Neuronal stem cell (in vitro differentiated cells): ENCODE results near the gene ANKRD13B.
A peak's percentile ranks its signal among the peaks of the same experiment; 100 is the strongest.

Experiments
- DNase-seq: peaks from one replicate; pipeline ENCODE4 v3.0.0-alpha.2; 2013; ENCODE audit warnings: low spot score
- H2AFZ ChIP-seq: one replicate; pipeline ENCODE4 v1.6.1; 2013; ENCODE audit warnings: mild to moderate bottlenecking, low read length, inconsistent platforms
- H2AK5ac ChIP-seq: 2 replicates; pipeline ENCODE4 v1.6.1; 2013; ENCODE audit warnings: low read depth, mild to moderate bottlenecking, inconsistent platforms, low read length, moderate library complexity, mixed read lengths
- H2BK120ac ChIP-seq: 2 replicates; pipeline ENCODE4 v1.6.1; 2013; ENCODE audit warnings: low read depth, mild to moderate bottlenecking, inconsistent platforms, low read length, moderate library complexity, mixed read lengths
- H2BK12ac ChIP-seq: one replicate; pipeline ENCODE4 v1.6.1; 2013; ENCODE audit warnings: low read length, inconsistent platforms
- H2BK15ac ChIP-seq: 2 replicates; pipeline ENCODE4 v1.6.1; 2013; ENCODE audit warnings: mild to moderate bottlenecking, low read length, inconsistent platforms, mixed read lengths
- H2BK5ac ChIP-seq: one replicate; pipeline ENCODE4 v1.6.1; 2013; ENCODE audit warnings: inconsistent platforms, mild to moderate bottlenecking, low read length, moderate library complexity
- H3K14ac ChIP-seq: one replicate; pipeline ENCODE4 v1.6.1; 2013; ENCODE audit warnings: low read length, inconsistent platforms
- H3K18ac ChIP-seq: 2 replicates; pipeline ENCODE4 v1.6.1; 2013; ENCODE audit warnings: low read length, inconsistent platforms
- H3K23ac ChIP-seq: 2 replicates; pipeline ENCODE4 v1.6.1; 2013; ENCODE audit warnings: low read depth, mild to moderate bottlenecking, mixed read lengths, low read length, inconsistent platforms; ENCODE audit not compliant: poor library complexity
- H3K27ac ChIP-seq: replicated peaks from 3 replicates; pipeline ENCODE4 v1.5.1; 2013; ENCODE audit warnings: low read length, inconsistent platforms
- H3K27me3 ChIP-seq, 3 experiments: 2 replicates each; pipeline ENCODE4 v1.6.1; 2013; ENCODE audit warnings: low read length in 3 of 3, mild to moderate bottlenecking in 2 of 3, inconsistent platforms in 1 of 3, low read depth in 1 of 3, mixed read lengths in 1 of 3, moderate library complexity in 1 of 3; ENCODE audit not compliant: control insufficient read depth in 3 of 3, insufficient read depth in 3 of 3
- H3K36me3 ChIP-seq, 2 donors: replicated peaks in 1 of 2; 2 replicates each; pipeline ENCODE4 v1.6.1; 2013; ENCODE audit warnings: low read length in 2 of 2; ENCODE audit not compliant: control insufficient read depth in 2 of 2, insufficient read depth in 2 of 2
- H3K4ac ChIP-seq: 2 replicates; pipeline ENCODE4 v1.6.1; 2013; ENCODE audit warnings: inconsistent platforms, mild to moderate bottlenecking, low read length, moderate library complexity
- H3K4me1 ChIP-seq, 2 donors: 1 replicate in 1 of 2; 2 replicates in 1 of 2; pipeline ENCODE4 v1.6.1; 2013; ENCODE audit warnings: low read length in 2 of 2, low read depth in 1 of 2; ENCODE audit not compliant: control insufficient read depth in 2 of 2, insufficient read depth in 1 of 2
- H3K4me2 ChIP-seq: one replicate; pipeline ENCODE4 v1.6.1; 2013; ENCODE audit warnings: mild to moderate bottlenecking, low read length, inconsistent platforms; ENCODE audit not compliant: insufficient read depth, poor library complexity, severe bottlenecking
- H3K4me3 ChIP-seq, 2 donors: 2 replicates each; pipeline ENCODE4 v1.5.1; 2013; ENCODE audit warnings: low read length in 2 of 2, mild to moderate bottlenecking in 2 of 2, inconsistent platforms in 1 of 2, moderate library complexity in 1 of 2
- H3K79me1 ChIP-seq: one replicate; pipeline ENCODE4 v1.6.1; 2013; ENCODE audit warnings: low read depth, mild to moderate bottlenecking, inconsistent platforms, low read length, moderate library complexity
- H3K9ac ChIP-seq: one replicate; pipeline ENCODE4 v1.6.1; 2013; ENCODE audit warnings: mild to moderate bottlenecking, low read depth, low read length, inconsistent platforms; ENCODE audit not compliant: poor library complexity
- H3K9me3 ChIP-seq, 2 donors: replicated peaks in 1 of 2; 2 replicates each; pipeline versions ENCODE3 to v1.6.1; 2013; ENCODE audit warnings: low read length in 2 of 2, mild to moderate bottlenecking in 2 of 2, inconsistent platforms in 1 of 2, low read depth in 1 of 2, mixed read lengths in 1 of 2, moderate library complexity in 1 of 2; ENCODE audit not compliant: control insufficient read depth in 2 of 2, insufficient read depth in 1 of 2
- H4K8ac ChIP-seq: one replicate; pipeline ENCODE4 v1.6.1; 2013; ENCODE audit warnings: low read depth, mild to moderate bottlenecking, inconsistent platforms, low read length, moderate library complexity
- H4K91ac ChIP-seq: one replicate; pipeline ENCODE4 v1.6.1; 2013; ENCODE audit warnings: low read length, low read depth, mild to moderate bottlenecking, inconsistent platforms; ENCODE audit not compliant: poor library complexity
- WGBS, 2 donors: extraction: QIAGEN DNeasy Blood & Tissue Kit; methylation state at CpG; one replicate each; pipeline ENCODE4 v1.1.7; 2013; ENCODE audit warnings: missing lambda C conversion rate in 2 of 2, mixed read lengths in 1 of 2; ENCODE audit not compliant: insufficient read length in 2 of 2, insufficient replicate concordance in 1 of 2; ENCODE audit errors: extremely low coverage in 2 of 2; 5-methylcytosine and 5-hydroxymethylcytosine counted together

ANKRD13B gene

GRCh38 chr17:29578626-29579485, 14.1 kb upstream of the ANKRD13B start:
- H4K8ac ChIP-seq: no peak overlapping the region
- no peak overlapping the region for H3K23ac ChIP-seq
- no peak overlapping the region for H3K14ac ChIP-seq
- H2BK12ac ChIP-seq: no peak overlapping the region
- H2BK5ac ChIP-seq: no peak overlapping the region
- H3K27me3 ChIP-seq: no peaks in the 10 kb centered on the region
- no peak overlapping the region for H2AFZ ChIP-seq
- H2BK15ac ChIP-seq: no peak overlapping the region
- H3K9me3 ChIP-seq: no peaks in the 10 kb centered on the region
- H3K27ac ChIP-seq: no peak overlapping the region
- H3K36me3 ChIP-seq: peaks cover 70 to 94% of the 10 kb centered on the region in 2 donors
- H2AK5ac ChIP-seq: no peak overlapping the region
- H3K9ac ChIP-seq: no peak overlapping the region
- WGBS, 2 donors: no CpG with 5 or more reads among the region's 14 CpGs
- no peak overlapping the region for H3K18ac ChIP-seq
- H3K4me3 ChIP-seq: peak overlapping the region in 1 of 2 donors; percentile 7
- no peak for DNase-seq
- H2BK120ac ChIP-seq: no peak overlapping the region
- peaks cover 5% of the 10 kb centered on the region for H3K79me1 ChIP-seq
- peaks cover 0 to under 1% of the 10 kb centered on the region in 2 donors for H3K4me1 ChIP-seq
- H4K91ac ChIP-seq: no peak overlapping the region
- H3K4ac ChIP-seq: no peak overlapping the region
- H3K4me2 ChIP-seq: no peak overlapping the region

GRCh38 chr17:29579866-29580771, 12.8 kb upstream of the ANKRD13B start:
- Histone ChIP-seq H3K9me3 (no peaks in the 10 kb centered on the region), H3K9ac (no peak overlapping the region), H3K4me1 (peaks cover 12 to 13% of the 10 kb centered on the region in 2 donors), H4K8ac (no peak overlapping the region), H2AK5ac (peak overlapping the region; percentile 33), H3K18ac (no peak overlapping the region), H3K27ac (no peak overlapping the region), H3K36me3 (peaks cover 59 to 84% of the 10 kb centered on the region in 2 donors), H4K91ac (no peak overlapping the region), H3K23ac (no peak overlapping the region), H3K79me1 (peaks cover 7% of the 10 kb centered on the region), H3K4ac (no peak overlapping the region), H3K14ac (no peak overlapping the region), H3K4me2 (no peak overlapping the region), H3K4me3 (no peak overlapping the region), H2BK5ac (no peak overlapping the region), H2BK12ac (no peak overlapping the region), H2AFZ (no peak overlapping the region), H3K27me3 (no peaks in the 10 kb centered on the region), H2BK120ac (no peak overlapping the region), H2BK15ac (peak overlapping the region; percentile 22)
- WGBS, 2 donors: no CpG with 5 or more reads among the region's 15 CpGs
- DNase-seq: no peak

DNA sequence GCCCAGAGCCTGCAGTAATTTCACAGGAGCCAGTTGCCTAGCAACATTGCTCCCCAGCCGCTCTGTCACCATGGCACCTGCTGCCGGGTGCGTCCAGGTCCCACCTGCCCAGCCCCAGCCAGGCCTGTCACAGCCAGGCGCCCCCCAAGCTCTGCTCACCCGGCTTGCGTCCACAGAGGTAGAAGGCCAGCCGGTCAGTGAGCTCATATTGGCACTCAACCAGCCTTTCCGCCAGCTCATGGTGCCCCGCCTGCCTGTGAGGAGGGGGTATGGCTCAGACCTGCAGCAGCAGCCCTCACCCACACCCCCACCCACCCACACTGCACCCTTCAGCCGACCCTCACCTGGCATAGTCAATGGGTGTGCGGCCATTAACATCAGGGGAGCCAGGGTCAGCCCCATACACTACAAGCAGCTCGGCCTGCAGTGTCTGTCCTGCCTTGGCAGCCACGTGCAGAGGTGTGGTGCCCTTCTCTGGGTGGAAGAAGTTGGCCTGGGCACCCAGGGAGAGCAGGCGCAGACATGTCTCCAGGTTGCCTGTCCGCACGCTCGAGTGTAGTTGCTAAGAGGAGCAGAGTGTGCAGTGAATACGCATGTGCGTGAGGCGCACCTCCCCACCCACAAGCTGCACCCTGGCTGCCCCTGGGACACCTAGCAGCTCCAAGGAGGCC, 11.2 kb upstream of the ANKRD13B start:
- H2BK12ac ChIP-seq: peak overlapping the region; percentile 23
- peak overlapping the region; percentile 50 for H3K9ac ChIP-seq
- no peaks in the 10 kb centered on the region for H3K27me3 ChIP-seq
- no peak overlapping the region for H3K14ac ChIP-seq
- peaks cover 17 to 20% of the 10 kb centered on the region in 2 donors for H3K4me1 ChIP-seq
- H3K4me2 ChIP-seq: no peak overlapping the region
- no peak overlapping the region for H2BK120ac ChIP-seq
- no peak overlapping the region for H2BK15ac ChIP-seq
- peaks cover 45 to 68% of the 10 kb centered on the region in 2 donors for H3K36me3 ChIP-seq
- H2AK5ac ChIP-seq: peak overlapping the region; percentile 44
- H3K9me3 ChIP-seq: no peaks in the 10 kb centered on the region
- peaks cover 8% of the 10 kb centered on the region for H3K79me1 ChIP-seq
- H3K4me3 ChIP-seq: no peak overlapping the region
- H3K27ac ChIP-seq: no peak overlapping the region
- no peak overlapping the region for H4K8ac ChIP-seq
- no CpG with 5 or more reads among the region's 20 CpGs for WGBS, 2 donors
- H2AFZ ChIP-seq: no peak overlapping the region
- no peak overlapping the region for H4K91ac ChIP-seq
- H2BK5ac ChIP-seq: no peak overlapping the region
- H3K18ac ChIP-seq: no peak overlapping the region
- H3K4ac ChIP-seq: no peak overlapping the region
- peak overlapping the region; percentile 39 for H3K23ac ChIP-seq
- DNase-seq: no peak
